ENCODE results near the gene PIP4K2C.

- TF ChIP-seq CTCF (IDR thresholded peaks at IDR 0.05; ENCODE audit: low read depth, low read length) (no peak), MYC (IDR thresholded peaks at IDR 0.05; ENCODE audit: low read depth, low read length) (no peak)
Measured at GRCh38 chr12:57569858-57570257, 21.1 kb upstream of the PIP4K2C start.

Measured in NB4 (cell line).